KOPT-K1 (cell line): ENCODE results near the gene MINK1.
"Not testable (repeated sequence)": the region's sequence is repeated elsewhere in the genome, so short reads cannot be mapped to it uniquely, and the experiment has no call there.

Source experiments
- H3K27ac ChIP-seq: fragments of 200-600 bp; sonication (generic); 2 replicates; pipeline ENCODE4 v1.5.1; 2016; ENCODE audit warnings: antibody characterized with exemption, mild to moderate bottlenecking, low read depth, low read length; ENCODE audit not compliant: poor library complexity, severe bottlenecking
- H3K36me3 ChIP-seq: fragments of 200-600 bp; sonication (generic); 2 replicates; pipeline ENCODE4 v1.5.1; 2017; ENCODE audit warnings: antibody characterized with exemption, mild to moderate bottlenecking, low read length, moderate library complexity; ENCODE audit not compliant: insufficient read depth
- H3K9me3 ChIP-seq: fragments of 200-600 bp; sonication (generic); 2 replicates; pipeline ENCODE4 v1.5.1; 2017; ENCODE audit warnings: antibody characterized with exemption, low read length, mild to moderate bottlenecking; ENCODE audit not compliant: insufficient read depth, poor library complexity, severe bottlenecking

The MINK1 gene

DNA sequence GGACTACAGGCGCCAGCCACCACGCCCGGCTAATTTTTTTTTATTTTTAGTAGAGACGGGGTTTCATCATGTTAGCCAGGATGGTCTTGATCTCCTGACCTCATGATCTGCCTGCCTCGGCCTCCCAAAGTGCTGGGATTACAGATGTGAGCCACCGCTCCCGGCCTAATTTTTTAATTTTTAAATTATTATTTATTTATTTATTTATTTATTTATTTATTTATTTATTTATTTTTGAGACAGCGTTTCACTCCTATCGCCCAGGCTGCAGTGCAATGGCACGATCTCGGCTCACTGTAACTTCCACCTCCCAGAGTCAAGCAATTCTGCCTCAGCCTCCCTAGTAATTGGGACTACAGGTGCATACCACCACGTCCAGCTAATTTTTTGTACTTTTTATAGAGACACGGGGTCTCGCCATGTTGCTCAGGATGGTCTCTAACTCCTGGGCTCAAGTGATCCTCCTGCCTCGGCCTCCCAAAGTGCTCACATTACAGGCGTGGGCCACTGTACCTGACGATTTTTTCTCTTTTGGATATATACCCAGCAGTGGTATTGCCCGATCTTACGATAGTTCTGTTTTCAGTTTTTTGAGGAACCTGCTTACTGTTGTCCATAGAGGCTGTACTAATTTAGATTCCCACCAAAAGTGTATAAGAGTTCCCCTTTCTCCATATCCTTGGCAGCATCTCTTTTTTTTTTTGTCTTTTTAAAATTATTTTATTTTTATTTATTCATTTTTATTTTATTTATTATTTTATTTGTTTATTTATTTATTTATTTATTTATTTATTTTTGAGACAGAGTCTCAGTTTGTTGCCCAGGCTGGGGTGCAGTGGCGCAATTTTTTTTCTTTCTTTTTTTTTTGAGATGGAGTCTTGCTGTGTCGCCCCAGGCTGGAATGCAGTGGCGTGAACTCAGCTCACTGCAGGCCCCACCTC is 36.2 kb downstream of the MINK1 start:
- not testable (repeated sequence) for H3K27ac ChIP-seq, H3K9me3 ChIP-seq, H3K36me3 ChIP-seq

DNA sequence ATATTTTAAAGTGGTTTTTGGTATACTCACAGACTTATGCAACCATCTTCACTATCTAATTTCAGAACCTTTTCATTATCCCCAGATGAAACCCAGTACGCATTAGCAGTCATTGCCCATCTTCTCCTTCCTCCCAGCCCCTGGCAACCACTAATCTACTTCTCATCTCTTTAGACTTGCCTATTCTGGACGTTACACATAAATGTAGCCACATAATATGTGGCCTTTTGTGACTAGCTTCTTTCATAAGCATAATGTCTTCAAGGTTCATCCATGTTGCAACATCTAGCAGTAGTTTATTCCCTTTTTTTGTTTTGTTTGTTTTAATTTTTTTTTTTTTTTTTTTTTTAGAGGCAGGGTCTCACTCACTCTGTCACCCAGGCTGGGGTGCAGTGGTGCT is 37.7 kb downstream of the MINK1 start:
- Histone ChIP-seq H3K36me3 (no peaks in the 10 kb centered on the region), H3K9me3 (no peaks in the 10 kb centered on the region), H3K27ac (no peak overlapping the region)

- Histone ChIP-seq H3K27ac (no peak overlapping the region), H3K36me3 (no peaks in the 10 kb centered on the region), H3K9me3 (no peaks in the 10 kb centered on the region)
These were observed 39.6 kb downstream of the MINK1 start for GRCh38 chr17:4872786-4873185.

GRCh38 chr17:4877089-4877488 is 43.9 kb downstream of the MINK1 start:
- Histone ChIP-seq H3K9me3 (no peaks in the 10 kb centered on the region), H3K36me3 (peaks cover 9% of the 10 kb centered on the region; the same call in 1 of the 2 replicates), H3K27ac (no peak overlapping the region)

- peaks cover 21% of the 10 kb centered on the region; the same call in 1 of the 2 replicates for H3K36me3 ChIP-seq
- no peak overlapping the region for H3K27ac ChIP-seq
- no peaks in the 10 kb centered on the region for H3K9me3 ChIP-seq
These were observed 46.5 kb downstream of the MINK1 start for GRCh38 chr17:4879601-4880000.

- no peaks in the 10 kb centered on the region for H3K9me3 ChIP-seq
- H3K36me3 ChIP-seq = peaks cover 34% of the 10 kb centered on the region; the same call in 1 of the 2 replicates
- H3K27ac ChIP-seq = no peak overlapping the region
These were observed 47.7 kb downstream of the MINK1 start for GRCh38 chr17:4880857-4881256.

DNA sequence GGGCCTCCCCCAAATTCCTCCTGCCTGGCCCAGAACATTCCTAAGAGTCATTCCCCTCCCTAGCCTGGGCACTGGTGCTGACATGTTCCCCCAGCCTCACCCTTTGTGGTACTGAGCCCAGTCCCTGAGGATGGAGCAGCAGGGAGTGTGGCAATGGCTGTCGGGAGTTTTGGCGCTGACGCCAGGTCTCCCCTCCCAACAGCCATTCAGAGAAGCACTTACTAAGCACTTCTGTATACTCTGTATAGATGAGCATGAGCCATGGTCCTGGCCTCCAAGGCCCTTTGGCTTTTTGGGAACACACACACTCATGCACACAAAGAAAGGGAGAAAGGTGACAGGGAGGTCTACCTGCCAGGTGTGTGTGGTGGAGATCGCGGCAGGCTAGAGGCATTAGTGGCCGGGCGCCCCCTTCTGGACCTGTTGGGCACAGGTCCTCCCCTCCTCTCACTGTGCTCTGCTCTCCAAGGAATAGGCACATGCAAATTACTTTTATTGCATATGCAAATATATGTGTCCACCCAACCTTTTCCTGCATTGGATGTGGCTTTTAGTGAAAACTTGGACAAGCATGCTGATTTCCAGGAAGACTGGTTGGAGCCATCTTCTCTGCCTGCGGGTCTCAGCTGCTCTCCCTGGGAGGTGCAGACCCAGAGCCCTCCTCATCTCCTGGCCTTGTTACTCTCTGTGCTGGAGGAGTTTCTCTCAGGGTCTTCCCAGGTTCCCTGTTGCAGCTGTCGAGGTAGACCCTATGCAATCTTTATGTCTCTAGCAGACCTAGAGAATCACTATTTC is 48.8 kb downstream of the MINK1 start:
- Histone ChIP-seq H3K36me3 (peaks cover 45% of the 10 kb centered on the region; the same call in 1 of the 2 replicates), H3K27ac (no peak overlapping the region), H3K9me3 (no peaks in the 10 kb centered on the region)

DNA sequence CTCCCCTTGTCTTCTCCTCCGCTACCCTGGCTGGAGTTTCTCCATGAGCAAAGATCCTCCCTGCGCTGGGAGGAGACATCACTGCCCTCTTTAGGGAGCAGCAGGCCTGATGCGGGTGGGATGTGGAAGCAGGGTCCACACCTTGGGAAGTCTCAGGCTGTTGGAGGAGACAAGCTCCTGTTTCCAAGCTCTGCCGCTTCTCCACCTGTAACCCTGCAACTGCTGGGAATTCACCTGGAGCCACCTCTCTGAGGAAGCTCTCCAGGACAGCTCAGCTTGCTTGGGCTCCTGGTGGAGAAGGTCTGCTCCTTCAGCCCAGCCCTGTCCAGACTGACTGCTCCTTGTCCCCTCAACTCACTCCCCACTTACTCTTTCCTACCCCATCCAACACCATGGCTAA is 51.3 kb downstream of the MINK1 start:
- Histone ChIP-seq H3K36me3 (peaks cover 53% of the 10 kb centered on the region; the same call in 1 of the 2 replicates), H3K27ac (no peak overlapping the region), H3K9me3 (no peaks in the 10 kb centered on the region)

DNA sequence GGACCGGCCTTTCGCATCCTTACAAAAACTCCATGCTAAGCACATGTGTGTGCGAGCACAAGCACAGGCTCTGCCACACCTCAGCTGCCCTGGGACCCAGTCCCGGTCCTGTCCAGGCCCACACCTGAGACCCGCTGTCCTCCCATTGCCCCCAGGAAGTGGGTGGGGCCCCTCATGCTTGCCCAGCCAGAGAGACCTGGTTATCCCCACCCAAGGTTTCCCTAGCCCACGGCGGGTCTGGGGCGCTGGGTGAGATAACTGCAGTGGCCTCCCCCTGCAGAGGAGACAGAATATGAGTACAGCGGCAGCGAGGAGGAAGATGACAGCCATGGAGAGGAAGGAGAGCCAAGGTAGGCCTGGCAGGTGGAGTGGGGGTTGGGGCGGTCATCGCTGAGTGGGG is 53.7 kb downstream of the MINK1 start:
- peaks cover 72% of the 10 kb centered on the region; the same call in 1 of the 2 replicates for H3K36me3 ChIP-seq
- no peaks in the 10 kb centered on the region for H3K9me3 ChIP-seq
- no peak overlapping the region for H3K27ac ChIP-seq

DNA sequence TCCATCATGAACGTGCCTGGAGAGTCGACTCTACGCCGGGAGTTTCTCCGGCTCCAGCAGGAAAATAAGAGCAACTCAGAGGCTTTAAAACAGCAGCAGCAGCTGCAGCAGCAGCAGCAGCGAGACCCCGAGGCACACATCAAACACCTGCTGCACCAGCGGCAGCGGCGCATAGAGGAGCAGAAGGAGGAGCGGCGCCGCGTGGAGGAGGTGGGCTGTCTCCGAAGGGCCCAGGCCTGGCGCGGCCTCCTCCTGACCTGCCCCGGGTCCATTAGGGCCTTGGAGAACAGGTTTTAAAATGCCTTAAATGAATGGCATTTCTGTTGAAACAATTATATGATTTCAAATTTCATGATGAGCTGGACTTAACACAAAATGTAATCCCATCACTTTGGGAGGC is 54.4 kb downstream of the MINK1 start:
- no peak overlapping the region for H3K27ac ChIP-seq
- H3K36me3 ChIP-seq = peaks cover 74% of the 10 kb centered on the region; the same call in 1 of the 2 replicates
- H3K9me3 ChIP-seq = no peaks in the 10 kb centered on the region

DNA sequence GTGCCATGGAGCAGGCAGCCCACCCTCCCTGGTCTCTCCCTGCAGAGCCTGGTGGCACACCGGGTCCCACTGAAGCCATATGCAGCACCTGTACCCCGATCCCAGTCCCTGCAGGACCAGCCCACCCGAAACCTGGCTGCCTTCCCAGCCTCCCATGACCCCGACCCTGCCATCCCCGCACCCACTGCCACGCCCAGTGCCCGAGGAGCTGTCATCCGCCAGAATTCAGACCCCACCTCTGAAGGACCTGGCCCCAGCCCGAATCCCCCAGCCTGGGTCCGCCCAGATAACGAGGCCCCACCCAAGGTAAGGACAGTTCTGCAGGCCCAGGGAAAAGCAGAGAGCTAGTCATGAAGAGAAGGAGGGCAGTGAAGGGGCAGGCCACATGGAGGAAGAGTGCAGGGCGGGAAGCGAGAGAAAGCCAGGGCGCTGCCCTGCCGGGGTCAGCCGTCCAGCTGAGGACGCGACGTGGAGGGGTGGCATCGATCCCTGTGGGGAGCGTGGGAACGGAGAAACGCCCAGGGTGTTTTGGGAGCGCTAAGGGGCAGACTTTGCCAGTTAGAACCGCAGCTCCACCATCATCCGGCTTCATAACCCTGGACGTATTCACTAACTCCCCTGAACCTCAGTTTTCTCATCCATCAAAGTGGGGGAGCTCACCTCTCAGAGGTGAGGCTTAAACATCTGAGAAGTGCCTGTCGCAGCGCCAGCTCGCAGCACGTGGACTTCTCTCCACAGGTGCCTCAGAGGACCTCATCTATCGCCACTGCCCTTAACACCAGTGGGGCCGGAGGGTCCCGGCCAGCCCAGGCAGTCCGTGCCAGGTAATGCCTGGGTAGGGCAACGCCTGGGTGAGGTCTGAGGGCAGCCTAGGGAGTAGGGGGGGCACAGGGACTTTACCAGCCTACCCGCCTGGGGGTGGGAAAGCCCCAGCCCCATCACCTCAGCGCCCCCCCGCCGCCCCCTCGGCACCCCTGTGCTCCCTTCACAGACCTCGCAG is 58.6 kb downstream of the MINK1 start:
- H3K9me3 ChIP-seq = no peaks in the 10 kb centered on the region
- H3K36me3 ChIP-seq = peaks cover 64% of the 10 kb centered on the region; the same call in 1 of the 2 replicates
- H3K27ac ChIP-seq = no peak overlapping the region

DNA sequence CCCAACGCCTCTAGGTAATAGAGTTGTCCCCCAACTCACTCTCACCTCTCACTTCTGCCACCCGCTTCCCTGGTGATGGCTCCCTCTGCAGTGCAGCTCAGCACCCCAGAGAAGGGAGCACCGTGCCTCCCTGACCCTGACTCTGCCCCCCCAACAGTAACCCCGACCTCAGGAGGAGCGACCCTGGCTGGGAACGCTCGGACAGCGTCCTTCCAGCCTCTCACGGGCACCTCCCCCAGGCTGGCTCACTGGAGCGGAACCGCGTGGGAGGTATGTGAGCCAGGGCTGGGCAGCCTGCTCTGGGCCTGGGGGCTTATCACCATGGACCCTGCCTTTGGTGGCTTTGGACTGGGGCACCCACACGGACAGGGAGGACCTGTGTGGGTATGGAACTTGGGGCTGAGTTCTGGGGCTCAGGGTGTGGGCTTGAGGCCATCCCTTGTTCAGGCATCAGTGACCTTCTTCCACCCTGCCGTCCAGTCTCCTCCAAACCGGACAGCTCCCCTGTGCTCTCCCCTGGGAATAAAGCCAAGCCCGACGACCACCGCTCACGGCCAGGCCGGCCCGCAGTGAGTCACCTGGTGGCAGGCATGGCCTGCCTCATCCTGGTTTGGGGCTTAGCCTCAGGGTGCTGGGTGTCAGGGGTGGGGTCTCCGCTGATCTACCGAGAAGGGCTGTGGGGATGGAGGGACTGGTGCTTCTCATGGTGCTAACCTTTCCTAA is 59.5 kb downstream of the MINK1 start:
- H3K36me3 ChIP-seq = peaks cover 54% of the 10 kb centered on the region; the same call in 1 of the 2 replicates

DNA sequence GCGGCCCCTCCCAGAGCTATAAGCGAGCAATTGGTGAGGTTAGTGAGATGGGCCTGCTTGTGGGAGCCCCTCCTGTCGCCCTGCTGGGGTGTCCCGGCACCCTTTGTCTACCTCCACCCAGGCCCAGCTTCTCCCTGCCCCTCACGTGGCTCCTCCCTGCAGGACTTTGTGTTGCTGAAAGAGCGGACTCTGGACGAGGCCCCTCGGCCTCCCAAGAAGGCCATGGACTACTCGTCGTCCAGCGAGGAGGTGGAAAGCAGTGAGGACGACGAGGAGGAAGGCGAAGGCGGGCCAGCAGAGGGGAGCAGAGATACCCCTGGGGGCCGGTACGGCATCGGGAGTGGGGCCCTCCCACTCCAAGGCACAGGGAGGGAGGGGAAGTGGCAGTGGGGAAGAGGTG is 60.1 kb downstream of the MINK1 start:
- H3K27ac ChIP-seq = no peak overlapping the region

More for the DNA sequence above, 59.5 kb downstream of the MINK1 start:
- Histone ChIP-seq H3K27ac (no peak overlapping the region), H3K9me3 (no peaks in the 10 kb centered on the region)

More for the DNA sequence above, 60.1 kb downstream of the MINK1 start:
- Histone ChIP-seq H3K9me3 (no peaks in the 10 kb centered on the region), H3K36me3 (peaks cover 50% of the 10 kb centered on the region; the same call in 1 of the 2 replicates)
